ENCODE results near the gene CEP95. TPM values are rescaled to one million over a fixed set of nuclear protein-coding genes. Genes with fewer than 3 reads are reported as not detected.

CEP95 gene
- total and polyA plus RNA-seq, 10 of the 15 experiments (the other 5 are each of a cell fraction or from before 2014, with no cell fraction given), result 17.7 to 54.9 (median 29.6) TPM

DNA sequence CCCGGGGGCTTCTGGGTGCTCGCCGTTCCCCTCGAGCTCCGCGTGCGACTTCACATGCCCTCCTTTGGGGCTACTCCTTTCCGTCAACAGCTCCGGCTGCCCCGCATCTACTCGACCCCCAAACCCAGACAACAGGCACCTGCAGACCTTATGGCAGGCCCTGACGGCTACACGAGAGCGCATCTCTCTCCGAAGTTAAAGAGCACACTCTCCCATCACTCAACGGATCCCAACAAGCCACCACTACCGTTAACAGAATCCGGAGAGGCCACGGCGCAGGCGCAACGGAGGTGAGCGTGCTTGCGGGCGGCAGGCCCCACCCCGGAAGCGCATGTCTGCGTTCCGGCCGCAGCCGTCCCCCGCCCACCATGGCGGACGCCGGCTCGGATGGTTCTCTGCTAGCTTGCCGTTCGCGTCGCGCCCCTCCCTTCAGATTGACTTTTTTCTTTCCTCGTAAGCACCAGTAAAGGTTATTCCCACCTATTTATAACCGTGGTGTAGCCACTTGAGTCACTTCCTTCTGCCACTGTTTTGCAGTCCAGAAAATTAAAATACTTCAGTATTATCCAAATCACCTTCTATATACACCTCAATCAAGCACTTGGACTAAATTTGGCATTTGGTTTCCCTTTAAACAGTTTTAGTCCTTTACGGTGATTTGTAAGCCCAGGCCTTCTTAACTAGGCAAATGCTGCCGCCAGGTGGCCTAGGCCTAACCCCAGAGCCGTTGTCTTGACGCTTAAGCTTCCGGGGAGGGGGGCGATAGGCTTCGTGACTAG, 9.8 kb upstream of the CEP95 start, which contains the start of gene POLG2 (continued):
- TF ChIP-seq, protein P1, sequence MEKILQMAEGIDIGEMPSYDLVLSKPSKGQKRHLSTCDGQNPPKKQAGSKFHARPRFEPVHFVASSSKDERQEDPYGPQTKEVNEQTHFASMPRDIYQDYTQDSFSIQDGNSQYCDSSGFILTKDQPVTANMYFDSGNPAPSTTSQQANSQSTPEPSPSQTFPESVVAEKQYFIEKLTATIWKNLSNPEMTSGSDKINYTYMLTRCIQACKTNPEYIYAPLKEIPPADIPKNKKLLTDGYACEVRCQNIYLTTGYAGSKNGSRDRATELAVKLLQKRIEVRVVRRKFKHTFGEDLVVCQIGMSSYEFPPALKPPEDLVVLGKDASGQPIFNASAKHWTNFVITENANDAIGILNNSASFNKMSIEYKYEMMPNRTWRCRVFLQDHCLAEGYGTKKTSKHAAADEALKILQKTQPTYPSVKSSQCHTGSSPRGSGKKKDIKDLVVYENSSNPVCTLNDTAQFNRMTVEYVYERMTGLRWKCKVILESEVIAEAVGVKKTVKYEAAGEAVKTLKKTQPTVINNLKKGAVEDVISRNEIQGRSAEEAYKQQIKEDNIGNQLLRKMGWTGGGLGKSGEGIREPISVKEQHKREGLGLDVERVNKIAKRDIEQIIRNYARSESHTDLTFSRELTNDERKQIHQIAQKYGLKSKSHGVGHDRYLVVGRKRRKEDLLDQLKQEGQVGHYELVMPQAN (conservative IDR thresholded peaks at IDR 0.05), result peak; percentile 73
- TF ChIP-seq RCOR1 (conservative IDR thresholded peaks at IDR 0.05; ENCODE audit: low read depth, low read length) (0 out of 2 replicates have a peak, but pooled peaks have one; percentile 34), BHLHE40 (IDR thresholded peaks at IDR 0.05; ENCODE audit: borderline replicate concordance in 1 of 2, low read depth in 2 of 2, low read length in 1 of 2) (peak; percentile 87 to 93), ZNF384 (IDR thresholded peaks at IDR 0.05; ENCODE audit: borderline replicate concordance, low read depth, low read length) (no peak), BCL11A (IDR thresholded peaks at IDR 0.05; ENCODE audit: low read depth, low read length) (0 out of 2 replicates have a peak, but pooled peaks have one; percentile 49), NR2C2 (IDR thresholded peaks at IDR 0.05; ENCODE audit: borderline replicate concordance, control insufficient read depth, insufficient read length, low read depth) (no peak), STAT1 (conservative IDR thresholded peaks at IDR 0.05) (no peak), HDAC2 (IDR thresholded peaks at IDR 0.05) (no peak), RUNX3 (IDR thresholded peaks at IDR 0.05; ENCODE audit: low read length) (peak; percentile 82), RAD51 (IDR thresholded peaks at IDR 0.05) (no peak), RFX5 (IDR thresholded peaks at IDR 0.05; ENCODE audit: low read depth, low read length) (no peak), CHD1 (IDR thresholded peaks at IDR 0.05; ENCODE audit: low read depth, low read length) (no peak), ZZZ3 (IDR thresholded peaks at IDR 0.05; ENCODE audit: control insufficient read depth, insufficient read length, low read depth) (no peak), MXI1 (IDR thresholded peaks at IDR 0.05; ENCODE audit: low read depth, low read length) (peak; percentile 68; the same call in 1 of the 2 replicates), NBN (IDR thresholded peaks at IDR 0.05) (0 out of 2 replicates have a peak, but pooled peaks have one; percentile 77), PML (IDR thresholded peaks at IDR 0.05; ENCODE audit: low read length) (peak; percentile 96)
- TF ChIP-seq, protein P2, sequence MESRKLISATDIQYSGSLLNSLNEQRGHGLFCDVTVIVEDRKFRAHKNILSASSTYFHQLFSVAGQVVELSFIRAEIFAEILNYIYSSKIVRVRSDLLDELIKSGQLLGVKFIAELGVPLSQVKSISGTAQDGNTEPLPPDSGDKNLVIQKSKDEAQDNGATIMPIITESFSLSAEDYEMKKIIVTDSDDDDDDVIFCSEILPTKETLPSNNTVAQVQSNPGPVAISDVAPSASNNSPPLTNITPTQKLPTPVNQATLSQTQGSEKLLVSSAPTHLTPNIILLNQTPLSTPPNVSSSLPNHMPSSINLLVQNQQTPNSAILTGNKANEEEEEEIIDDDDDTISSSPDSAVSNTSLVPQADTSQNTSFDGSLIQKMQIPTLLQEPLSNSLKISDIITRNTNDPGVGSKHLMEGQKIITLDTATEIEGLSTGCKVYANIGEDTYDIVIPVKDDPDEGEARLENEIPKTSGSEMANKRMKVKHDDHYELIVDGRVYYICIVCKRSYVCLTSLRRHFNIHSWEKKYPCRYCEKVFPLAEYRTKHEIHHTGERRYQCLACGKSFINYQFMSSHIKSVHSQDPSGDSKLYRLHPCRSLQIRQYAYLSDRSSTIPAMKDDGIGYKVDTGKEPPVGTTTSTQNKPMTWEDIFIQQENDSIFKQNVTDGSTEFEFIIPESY (IDR thresholded peaks at IDR 0.05), result no peak
- TF ChIP-seq, protein P3, sequence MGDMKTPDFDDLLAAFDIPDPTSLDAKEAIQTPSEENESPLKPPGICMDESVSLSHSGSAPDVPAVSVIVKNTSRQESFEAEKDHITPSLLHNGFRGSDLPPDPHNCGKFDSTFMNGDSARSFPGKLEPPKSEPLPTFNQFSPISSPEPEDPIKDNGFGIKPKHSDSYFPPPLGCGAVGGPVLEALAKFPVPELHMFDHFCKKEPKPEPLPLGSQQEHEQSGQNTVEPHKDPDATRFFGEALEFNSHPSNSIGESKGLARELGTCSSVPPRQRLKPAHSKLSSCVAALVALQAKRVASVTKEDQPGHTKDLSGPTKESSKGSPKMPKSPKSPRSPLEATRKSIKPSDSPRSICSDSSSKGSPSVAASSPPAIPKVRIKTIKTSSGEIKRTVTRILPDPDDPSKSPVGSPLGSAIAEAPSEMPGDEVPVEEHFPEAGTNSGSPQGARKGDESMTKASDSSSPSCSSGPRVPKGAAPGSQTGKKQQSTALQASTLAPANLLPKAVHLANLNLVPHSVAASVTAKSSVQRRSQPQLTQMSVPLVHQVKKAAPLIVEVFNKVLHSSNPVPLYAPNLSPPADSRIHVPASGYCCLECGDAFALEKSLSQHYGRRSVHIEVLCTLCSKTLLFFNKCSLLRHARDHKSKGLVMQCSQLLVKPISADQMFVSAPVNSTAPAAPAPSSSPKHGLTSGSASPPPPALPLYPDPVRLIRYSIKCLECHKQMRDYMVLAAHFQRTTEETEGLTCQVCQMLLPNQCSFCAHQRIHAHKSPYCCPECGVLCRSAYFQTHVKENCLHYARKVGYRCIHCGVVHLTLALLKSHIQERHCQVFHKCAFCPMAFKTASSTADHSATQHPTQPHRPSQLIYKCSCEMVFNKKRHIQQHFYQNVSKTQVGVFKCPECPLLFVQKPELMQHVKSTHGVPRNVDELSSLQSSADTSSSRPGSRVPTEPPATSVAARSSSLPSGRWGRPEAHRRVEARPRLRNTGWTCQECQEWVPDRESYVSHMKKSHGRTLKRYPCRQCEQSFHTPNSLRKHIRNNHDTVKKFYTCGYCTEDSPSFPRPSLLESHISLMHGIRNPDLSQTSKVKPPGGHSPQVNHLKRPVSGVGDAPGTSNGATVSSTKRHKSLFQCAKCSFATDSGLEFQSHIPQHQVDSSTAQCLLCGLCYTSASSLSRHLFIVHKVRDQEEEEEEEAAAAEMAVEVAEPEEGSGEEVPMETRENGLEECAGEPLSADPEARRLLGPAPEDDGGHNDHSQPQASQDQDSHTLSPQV (IDR thresholded peaks at IDR 0.05), result no peak
- TF ChIP-seq, protein P4, sequence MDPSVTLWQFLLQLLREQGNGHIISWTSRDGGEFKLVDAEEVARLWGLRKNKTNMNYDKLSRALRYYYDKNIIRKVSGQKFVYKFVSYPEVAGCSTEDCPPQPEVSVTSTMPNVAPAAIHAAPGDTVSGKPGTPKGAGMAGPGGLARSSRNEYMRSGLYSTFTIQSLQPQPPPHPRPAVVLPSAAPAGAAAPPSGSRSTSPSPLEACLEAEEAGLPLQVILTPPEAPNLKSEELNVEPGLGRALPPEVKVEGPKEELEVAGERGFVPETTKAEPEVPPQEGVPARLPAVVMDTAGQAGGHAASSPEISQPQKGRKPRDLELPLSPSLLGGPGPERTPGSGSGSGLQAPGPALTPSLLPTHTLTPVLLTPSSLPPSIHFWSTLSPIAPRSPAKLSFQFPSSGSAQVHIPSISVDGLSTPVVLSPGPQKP (IDR thresholded peaks at IDR 0.05; ENCODE audit: low read depth, low read length), result peak; percentile 51; the same call in 1 of the 2 replicates
- TF ChIP-seq, protein P5, sequence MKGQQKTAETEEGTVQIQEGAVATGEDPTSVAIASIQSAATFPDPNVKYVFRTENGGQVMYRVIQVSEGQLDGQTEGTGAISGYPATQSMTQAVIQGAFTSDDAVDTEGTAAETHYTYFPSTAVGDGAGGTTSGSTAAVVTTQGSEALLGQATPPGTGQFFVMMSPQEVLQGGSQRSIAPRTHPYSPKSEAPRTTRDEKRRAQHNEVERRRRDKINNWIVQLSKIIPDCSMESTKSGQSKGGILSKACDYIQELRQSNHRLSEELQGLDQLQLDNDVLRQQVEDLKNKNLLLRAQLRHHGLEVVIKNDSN (IDR thresholded peaks at IDR 0.05; ENCODE audit: borderline replicate concordance, extremely low read length, insufficient read depth, low read depth, low read length), result no peak

All from GM12878 (cell line).